Type B pancreatic cell (in vitro differentiated cells): Measurements from ENCODE around the gene PCMT1. TPM values are rescaled to one million over a fixed set of nuclear protein-coding genes. Genes with fewer than 3 reads are reported as not detected.
A peak's percentile ranks its signal among the peaks of the same experiment; 100 is the strongest.
"Not testable (repeated sequence)": the region's sequence is repeated elsewhere in the genome, so short reads cannot be mapped to it uniquely, and the experiment has no call there.

Experiments
- DNase-seq: peaks from one replicate; pipeline ENCODE4 v3.0.0; 2021; ENCODE audit warnings: mixed read lengths; ENCODE audit not compliant: unreplicated experiment; ENCODE audit errors: extremely low spot score
- H3K27ac Mint-ChIP-seq: 2 replicates; pipeline ENCODE4 v1.8.0; 2021; ENCODE audit warnings: mild to moderate bottlenecking, mixed read lengths
- H3K27me3 Mint-ChIP-seq: 2 replicates; pipeline ENCODE4 v1.8.0; 2021; ENCODE audit warnings: mixed read lengths
- H3K36me3 Mint-ChIP-seq: 2 replicates; pipeline ENCODE4 v1.8.0; 2021; ENCODE audit warnings: mixed read lengths
- H3K4me1 Mint-ChIP-seq: one replicate; pipeline ENCODE4 v1.8.0; 2021; ENCODE audit warnings: mixed read lengths; ENCODE audit not compliant: unreplicated experiment
- H3K4me3 Mint-ChIP-seq: 2 replicates; pipeline ENCODE4 v1.8.0; 2021; ENCODE audit warnings: mild to moderate bottlenecking, mixed read lengths
- H3K9me3 Mint-ChIP-seq: 2 replicates; pipeline ENCODE4 v1.8.0; 2021; ENCODE audit warnings: mixed read lengths
- total RNA-seq: library from RNA; stranded (reverse); gene quantifications from 2 replicates; pipeline ENCODE4 v1.2.1, GENCODE V29; 2021; ENCODE audit warnings: low replicate concordance
- TF ChIP-seq, protein P1 (sequence below): fragments of 200-600 bp; sonication (generic); conservative IDR thresholded peaks from 2 replicates; pipeline ENCODE4 v1.5.0; 2021; ENCODE audit warnings: antibody characterized with exemption, mild to moderate bottlenecking

PCMT1 gene
- total RNA-seq, 1 donor from 2014 or later, result 61.2 TPM

GRCh38 chr6:149734915-149735314 lies 14.6 kb upstream of the PCMT1 start:
- H3K4me1 Mint-ChIP-seq, result no peaks in the 10 kb centered on the region
- no peak for DNase-seq
- no peak overlapping the region for H3K27ac Mint-ChIP-seq
- TF ChIP-seq, protein P1, sequence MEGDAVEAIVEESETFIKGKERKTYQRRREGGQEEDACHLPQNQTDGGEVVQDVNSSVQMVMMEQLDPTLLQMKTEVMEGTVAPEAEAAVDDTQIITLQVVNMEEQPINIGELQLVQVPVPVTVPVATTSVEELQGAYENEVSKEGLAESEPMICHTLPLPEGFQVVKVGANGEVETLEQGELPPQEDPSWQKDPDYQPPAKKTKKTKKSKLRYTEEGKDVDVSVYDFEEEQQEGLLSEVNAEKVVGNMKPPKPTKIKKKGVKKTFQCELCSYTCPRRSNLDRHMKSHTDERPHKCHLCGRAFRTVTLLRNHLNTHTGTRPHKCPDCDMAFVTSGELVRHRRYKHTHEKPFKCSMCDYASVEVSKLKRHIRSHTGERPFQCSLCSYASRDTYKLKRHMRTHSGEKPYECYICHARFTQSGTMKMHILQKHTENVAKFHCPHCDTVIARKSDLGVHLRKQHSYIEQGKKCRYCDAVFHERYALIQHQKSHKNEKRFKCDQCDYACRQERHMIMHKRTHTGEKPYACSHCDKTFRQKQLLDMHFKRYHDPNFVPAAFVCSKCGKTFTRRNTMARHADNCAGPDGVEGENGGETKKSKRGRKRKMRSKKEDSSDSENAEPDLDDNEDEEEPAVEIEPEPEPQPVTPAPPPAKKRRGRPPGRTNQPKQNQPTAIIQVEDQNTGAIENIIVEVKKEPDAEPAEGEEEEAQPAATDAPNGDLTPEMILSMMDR, result no peak
- H3K9me3 Mint-ChIP-seq, result no peaks in the 10 kb centered on the region
- peaks cover 7% of the 10 kb centered on the region for H3K36me3 Mint-ChIP-seq
- no peak overlapping the region for H3K4me3 Mint-ChIP-seq
- H3K27me3 Mint-ChIP-seq, result no peaks in the 10 kb centered on the region

DNA sequence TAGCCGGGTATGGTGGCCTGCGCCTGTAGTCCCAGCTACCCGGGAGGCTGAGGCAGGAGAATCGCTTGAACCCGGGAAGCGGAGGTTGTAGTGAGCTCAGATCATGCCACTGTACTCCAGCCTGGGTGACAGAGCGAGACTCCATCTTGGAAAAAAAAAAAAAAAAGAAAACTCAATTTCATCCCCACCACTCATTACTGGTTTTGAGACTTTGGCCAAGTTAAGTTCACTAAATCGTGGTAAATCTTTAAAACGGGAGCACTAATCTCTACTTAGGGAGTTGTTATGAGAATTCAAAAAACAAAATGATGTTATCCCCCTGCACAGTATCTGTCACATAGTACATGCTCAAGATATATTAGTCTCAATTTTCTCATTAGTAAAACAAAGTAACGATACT lies 4.3 kb upstream of the PCMT1 start:
- peaks cover 10% of the 10 kb centered on the region for H3K4me1 Mint-ChIP-seq
- not testable (repeated sequence) for H3K27me3 Mint-ChIP-seq, H3K9me3 Mint-ChIP-seq, DNase-seq
- peaks cover 10% of the 10 kb centered on the region for H3K36me3 Mint-ChIP-seq
- H3K4me3 Mint-ChIP-seq, result peak overlapping the region; percentile 99
- peak overlapping the region; percentile 89 for H3K27ac Mint-ChIP-seq

DNA sequence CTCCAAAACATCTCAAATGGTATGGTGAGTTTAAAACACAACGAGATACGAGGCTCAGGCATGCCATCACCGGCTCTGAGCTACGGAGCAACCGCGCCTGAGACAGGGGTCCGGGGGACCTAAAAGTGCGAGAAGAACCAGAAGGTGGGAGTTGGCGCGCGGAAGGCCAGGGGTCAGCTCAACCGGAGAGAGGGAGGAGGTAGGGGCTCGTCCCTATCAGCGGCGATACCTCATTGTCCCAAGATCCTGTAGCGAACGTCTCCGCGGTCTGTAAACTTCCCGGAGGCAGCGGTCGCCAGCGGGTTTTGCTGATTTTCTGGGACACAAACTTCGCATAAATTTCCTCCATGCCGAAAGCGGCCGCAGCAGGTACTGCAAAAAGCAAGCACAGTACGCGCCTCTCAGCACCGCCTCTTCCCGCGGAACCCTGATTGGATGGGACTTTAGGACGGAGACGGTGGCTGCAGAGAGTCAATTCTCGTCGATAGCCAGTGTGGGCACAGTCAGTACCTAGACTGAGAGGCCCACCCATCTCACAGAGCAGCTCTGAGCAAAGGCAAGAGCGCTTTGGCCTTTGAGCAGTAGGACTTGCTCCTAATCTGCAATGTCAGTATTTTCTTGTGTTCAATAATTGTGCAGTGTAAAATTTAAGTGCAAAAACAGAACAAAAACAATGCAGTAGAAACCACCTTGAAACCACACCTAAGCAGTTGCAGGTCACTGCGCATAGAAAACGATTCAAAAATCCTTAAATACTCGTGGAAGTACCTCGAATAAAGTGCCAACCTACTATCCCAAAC lies 3.2 kb upstream of the PCMT1 start, which contains the start of gene NUP43:
TSS of gene NUP43 (minus strand) at position 383 of the 800 bp plus-strand sequence. CDS start at position 349, 34 bp downstream.
- Mint-ChIP-seq H3K4me1 (peaks cover 17% of the 10 kb centered on the region), H3K4me3 (peak within 1 kb of the TSS; percentile 99), H3K36me3 (peaks cover 5% of the 10 kb centered on the region), H3K27ac (peak within 1 kb of the TSS; percentile 89), H3K9me3 (no peaks in the 10 kb centered on the region), H3K27me3 (no peaks in the 10 kb centered on the region)
- TF ChIP-seq, protein P1, result peak; percentile 81
- peak; percentile 92 for DNase-seq

DNA sequence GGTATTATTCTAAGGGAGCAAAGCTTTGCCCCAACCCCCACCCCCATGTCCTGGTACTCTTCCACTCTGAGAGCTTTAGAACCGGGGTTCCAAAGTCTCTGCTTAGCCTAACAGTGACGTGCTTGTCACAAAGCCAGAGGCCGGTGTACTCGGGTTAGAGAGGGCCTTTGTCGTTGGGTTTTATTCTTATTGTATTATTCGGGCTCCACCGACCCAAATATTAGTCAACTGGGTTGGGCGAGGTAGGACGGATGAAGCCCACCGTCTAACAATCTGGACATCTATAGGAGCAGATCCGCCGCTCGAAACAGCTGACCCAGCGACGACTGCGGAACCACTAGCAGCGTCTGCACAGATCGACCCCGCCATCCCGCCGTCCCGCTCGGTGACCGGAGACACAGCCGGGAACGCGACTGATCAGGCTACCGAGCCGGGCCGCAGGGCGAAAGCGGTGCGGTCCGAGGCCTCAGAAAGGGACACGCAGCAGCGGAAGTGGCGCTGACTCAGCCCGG lies 403 bp upstream of the PCMT1 start:
- H3K9me3 Mint-ChIP-seq, H3K36me3 Mint-ChIP-seq, DNase-seq, H3K27me3 Mint-ChIP-seq: not testable (repeated sequence)
- peaks cover 17% of the 10 kb centered on the region for H3K4me1 Mint-ChIP-seq
- H3K4me3 Mint-ChIP-seq, result peak overlapping the region; percentile 94
- H3K27ac Mint-ChIP-seq, result peak overlapping the region; percentile 78

DNA sequence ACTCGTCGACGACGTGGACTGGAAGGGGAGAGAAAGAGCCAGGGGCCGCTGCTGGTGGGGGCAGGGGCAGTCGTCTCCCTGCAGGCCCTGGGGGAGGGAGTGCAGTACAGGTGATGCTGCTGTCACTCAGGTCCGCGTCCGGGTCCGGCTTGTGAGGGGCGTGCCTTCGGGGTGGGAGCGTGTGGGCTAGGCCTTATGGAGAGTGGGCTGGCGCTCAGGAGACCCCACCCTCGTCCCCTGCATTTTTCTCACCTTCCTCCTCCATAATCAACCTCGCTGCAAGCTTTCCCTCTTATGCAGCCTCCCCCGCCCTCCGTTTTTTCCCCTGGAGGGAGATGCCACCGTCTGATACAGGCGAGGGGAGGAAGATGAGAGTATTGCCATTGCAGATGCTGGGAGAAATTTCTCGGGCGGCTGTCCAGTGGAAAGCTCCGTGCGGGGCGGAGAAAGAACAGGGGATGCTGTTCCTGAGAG lies 632 bp downstream of the PCMT1 start:
- H3K9me3 Mint-ChIP-seq, result no peaks in the 10 kb centered on the region
- H3K27me3 Mint-ChIP-seq, result no peaks in the 10 kb centered on the region
- H3K27ac Mint-ChIP-seq, result peak overlapping the region; percentile 88
- peak overlapping the region; percentile 94 for H3K4me3 Mint-ChIP-seq
- H3K36me3 Mint-ChIP-seq, result no peaks in the 10 kb centered on the region
- peaks cover 17% of the 10 kb centered on the region for H3K4me1 Mint-ChIP-seq
- TF ChIP-seq, protein P1, result no peak
- peak; percentile 75 for DNase-seq

DNA sequence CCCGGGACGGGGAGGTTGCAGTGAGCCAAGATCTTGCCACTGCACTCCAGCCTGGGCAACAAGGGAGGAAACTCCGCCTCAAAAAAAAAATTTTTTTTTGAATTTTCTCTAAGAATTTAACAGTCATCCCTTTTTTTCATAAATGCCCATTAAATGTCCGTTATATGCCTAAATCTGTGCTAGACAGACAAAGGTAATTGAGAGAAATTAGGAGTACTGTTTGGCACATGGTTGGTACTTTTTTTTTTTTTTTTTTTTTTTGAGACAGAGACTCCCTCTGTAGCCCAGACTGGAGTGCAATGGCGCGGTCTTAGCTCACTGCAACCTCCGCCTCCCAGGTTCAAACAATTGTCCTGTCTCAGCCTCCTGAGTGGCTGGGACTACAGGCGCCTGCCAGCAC lies 1.7 kb downstream of the PCMT1 start:
- TF ChIP-seq, protein P1, result no peak
- Mint-ChIP-seq H3K27ac (no peak overlapping the region), H3K27me3 (no peaks in the 10 kb centered on the region), H3K36me3 (peaks cover 4% of the 10 kb centered on the region), H3K4me3 (no peak overlapping the region), H3K4me1 (peaks cover 12% of the 10 kb centered on the region), H3K9me3 (no peaks in the 10 kb centered on the region)
- no peak for DNase-seq

GRCh38 chr6:149751920-149752319 lies 2.4 kb downstream of the PCMT1 start:
- H3K9me3 Mint-ChIP-seq, DNase-seq, H3K27me3 Mint-ChIP-seq, H3K4me1 Mint-ChIP-seq, H3K4me3 Mint-ChIP-seq, H3K27ac Mint-ChIP-seq, H3K36me3 Mint-ChIP-seq: not testable (repeated sequence)
